ENCODE data around the gene WDR62.
A peak's percentile ranks its signal among the peaks of the same experiment; 100 is the strongest.

WDR62 gene

DNA sequence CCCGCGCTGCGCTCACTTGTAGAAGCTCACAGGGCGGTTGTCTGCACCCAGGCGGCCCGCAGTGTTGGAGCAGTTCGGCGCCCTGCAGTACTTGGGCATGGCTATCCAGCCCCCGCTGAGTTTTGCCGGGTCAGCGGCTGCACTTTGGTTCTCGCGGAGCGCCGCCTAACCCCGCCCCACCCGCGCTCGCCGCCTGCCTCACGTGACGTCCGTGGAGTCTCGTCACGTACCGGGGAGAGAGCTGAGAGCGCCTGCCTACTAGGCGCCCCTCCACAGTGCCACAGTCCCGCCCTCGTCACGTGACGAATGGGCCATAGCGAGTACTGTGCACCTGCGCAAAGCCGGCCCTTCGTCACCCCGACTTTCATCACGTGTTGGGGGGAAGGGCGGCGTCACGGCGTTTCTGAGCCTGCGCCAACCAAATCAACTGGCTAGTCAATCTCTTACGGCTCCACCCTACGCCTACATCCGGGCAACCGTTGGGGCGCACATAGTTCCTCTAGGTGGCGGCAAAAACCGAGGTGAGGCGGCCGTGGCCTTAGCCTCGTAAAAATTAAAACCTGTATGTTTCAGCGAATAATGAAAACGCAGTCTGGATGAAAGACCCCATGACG is 471 bp upstream of the WDR62 start, which contains the start of gene THAP8:
Gene THAP8, minus strand, starts transcription at position 167 of the 614 bp plus-strand sequence. Its CDS starts 68 bp downstream, at position 99.
- FAIRE-seq (no peak), DNase-seq (ENCODE audit: insufficient read length, low spot score) (peak; percentile 86)
- TF ChIP-seq, protein P1, sequence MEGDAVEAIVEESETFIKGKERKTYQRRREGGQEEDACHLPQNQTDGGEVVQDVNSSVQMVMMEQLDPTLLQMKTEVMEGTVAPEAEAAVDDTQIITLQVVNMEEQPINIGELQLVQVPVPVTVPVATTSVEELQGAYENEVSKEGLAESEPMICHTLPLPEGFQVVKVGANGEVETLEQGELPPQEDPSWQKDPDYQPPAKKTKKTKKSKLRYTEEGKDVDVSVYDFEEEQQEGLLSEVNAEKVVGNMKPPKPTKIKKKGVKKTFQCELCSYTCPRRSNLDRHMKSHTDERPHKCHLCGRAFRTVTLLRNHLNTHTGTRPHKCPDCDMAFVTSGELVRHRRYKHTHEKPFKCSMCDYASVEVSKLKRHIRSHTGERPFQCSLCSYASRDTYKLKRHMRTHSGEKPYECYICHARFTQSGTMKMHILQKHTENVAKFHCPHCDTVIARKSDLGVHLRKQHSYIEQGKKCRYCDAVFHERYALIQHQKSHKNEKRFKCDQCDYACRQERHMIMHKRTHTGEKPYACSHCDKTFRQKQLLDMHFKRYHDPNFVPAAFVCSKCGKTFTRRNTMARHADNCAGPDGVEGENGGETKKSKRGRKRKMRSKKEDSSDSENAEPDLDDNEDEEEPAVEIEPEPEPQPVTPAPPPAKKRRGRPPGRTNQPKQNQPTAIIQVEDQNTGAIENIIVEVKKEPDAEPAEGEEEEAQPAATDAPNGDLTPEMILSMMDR (IDR thresholded peaks at IDR 0.05; ENCODE audit: insufficient read depth, missing control alignments), result peak; percentile 32

DNA sequence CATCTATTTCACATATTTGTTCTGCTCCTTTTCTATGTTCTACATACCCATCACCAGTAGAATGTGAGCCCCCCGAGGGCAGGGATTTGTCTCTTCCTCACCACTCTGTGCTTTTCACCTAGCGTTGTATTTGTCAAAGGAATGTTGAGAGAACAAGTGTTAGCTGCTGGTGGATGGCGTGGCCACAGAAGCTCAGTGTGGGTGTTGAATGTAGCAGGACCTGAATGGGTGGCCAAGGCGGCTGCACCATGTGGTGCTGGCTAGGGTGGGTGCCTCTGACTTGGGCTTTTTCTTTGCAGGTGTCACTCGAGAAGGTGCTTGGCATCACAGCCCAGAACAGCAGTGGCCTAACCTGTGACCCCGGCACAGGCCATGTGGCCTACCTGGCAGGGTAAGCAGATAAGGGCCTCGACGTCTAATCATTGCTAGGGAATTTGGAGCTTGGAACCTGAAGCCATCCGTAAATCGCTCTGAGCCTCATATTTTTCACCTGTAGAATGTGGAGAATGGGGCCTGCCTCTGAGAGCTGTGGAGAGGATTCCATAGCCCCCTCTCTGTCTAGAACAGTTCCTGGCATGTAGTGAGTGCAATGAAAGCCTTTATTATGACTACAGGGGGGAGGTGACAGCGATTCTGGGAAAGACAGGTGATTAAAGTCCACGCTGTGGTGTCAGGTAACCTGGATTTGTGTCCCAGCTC is 3.9 kb downstream of the WDR62 start:
- FAIRE-seq (no peak), DNase-seq (ENCODE audit: insufficient read length, low spot score) (no peak)
- TF ChIP-seq, protein P1 (IDR thresholded peaks at IDR 0.05; ENCODE audit: insufficient read depth, missing control alignments), result no peak

DNA sequence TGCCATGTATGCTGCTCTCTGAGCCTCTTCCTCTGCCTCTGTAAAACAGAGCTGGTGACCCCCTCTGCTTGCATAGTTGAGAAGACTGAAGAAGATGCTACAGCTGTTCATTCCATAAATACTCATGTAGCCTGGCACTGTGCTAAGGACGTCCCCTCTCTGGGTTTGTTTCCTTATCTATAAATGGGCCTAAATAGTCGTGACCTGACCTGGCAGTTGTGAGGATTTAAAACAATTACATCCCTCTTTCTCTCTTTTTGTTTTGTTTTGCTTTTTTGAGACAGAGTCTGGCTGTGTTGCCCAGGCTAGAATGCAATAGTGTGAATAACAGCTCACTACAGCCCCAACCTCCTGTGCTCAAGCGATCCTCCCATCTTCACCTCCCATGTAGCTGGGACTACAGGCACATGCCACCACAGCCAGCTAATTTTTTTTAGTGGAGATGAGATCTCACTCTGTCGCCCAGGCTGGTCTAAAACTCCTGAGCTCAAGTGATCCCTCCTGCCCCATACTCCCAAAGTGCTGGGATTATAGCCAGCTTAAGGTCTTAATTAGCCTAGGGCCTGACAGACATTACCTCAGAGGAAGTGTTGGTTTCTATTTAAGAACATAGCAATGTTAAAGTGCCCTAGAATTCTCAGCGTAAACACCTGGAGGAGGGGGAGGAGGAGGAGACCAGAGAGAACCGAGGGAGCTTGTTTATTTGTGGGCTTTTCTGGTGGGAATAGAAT is 4.6 kb downstream of the WDR62 start:
- DNase-seq (ENCODE audit: insufficient read length, low spot score) (peak; percentile 55), FAIRE-seq (no peak)
- TF ChIP-seq, protein P1 (IDR thresholded peaks at IDR 0.05; ENCODE audit: insufficient read depth, missing control alignments), result no peak

DNA sequence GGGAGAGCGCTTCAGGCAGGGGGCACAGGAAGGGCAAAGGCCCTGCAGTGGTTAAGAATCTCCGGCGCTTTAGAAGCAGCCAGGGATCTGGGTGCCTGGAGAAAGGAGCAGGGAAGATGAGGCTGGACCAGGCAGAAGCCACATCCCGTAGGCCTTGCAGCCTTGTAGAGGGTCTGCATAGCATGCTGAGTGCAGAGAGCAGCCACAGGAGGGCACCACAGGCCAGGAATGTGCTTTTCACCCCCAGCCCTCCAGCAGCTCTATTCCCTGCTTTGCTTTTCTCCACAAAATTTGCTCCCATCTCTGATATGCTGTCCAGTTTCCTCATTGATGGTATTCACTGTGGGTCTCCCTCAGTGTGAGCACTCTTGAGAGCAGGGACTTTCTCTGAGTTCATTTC is 5.7 kb downstream of the WDR62 start:
- no peak for FAIRE-seq
- TF ChIP-seq, protein P1 (IDR thresholded peaks at IDR 0.05; ENCODE audit: insufficient read depth, missing control alignments), result peak; percentile 69
- peak; percentile 68 for DNase-seq (ENCODE audit: insufficient read length, low spot score)

DNA sequence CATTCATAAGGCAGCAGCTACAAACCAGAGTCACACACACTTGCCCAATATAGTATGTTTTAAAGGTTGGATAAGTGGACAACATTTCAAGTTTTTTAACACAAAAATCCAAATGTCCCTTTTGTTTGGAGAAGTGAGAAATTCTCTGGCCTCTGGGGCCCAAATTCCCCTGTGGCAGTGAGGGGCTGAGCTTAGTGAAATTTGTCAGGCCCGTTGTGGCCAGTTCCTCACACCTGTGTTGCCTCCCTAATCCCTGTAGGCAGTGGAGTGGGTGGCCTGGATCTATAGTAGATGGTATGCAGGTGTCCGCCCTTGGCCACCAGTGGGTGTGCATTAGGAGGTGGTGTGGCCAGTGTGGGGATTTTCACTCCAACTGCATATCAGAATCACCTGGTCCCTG is 6.7 kb downstream of the WDR62 start:
- FAIRE-seq (no peak), DNase-seq (ENCODE audit: insufficient read length, low spot score) (no peak)

DNA sequence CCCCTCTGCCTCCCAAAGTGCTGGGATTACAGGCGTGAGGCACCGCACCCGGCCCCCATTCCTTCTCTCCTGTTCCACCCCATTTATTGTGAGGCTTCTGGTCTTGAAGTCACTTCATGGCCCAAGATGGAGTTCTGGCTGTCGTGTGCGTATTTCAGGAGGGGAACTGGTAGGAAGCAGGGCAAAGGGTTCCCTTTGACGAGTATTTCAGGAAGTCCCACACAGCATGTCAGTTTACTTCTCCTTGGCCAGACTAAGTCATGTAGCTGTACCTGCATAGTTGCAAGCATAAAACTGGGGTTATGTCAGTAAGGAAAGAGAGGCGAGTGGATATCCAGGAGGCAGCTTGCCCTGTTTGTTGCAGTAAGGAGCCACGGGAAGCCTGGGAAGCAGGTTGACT is 10.1 kb downstream of the WDR62 start:
- TF ChIP-seq, protein P1 (IDR thresholded peaks at IDR 0.05; ENCODE audit: insufficient read depth, missing control alignments), result no peak
- no peak for FAIRE-seq
- DNase-seq (ENCODE audit: insufficient read length, low spot score), result no peak

More for the DNA sequence above, 6.7 kb downstream of the WDR62 start:
- TF ChIP-seq, protein P1 (IDR thresholded peaks at IDR 0.05; ENCODE audit: insufficient read depth, missing control alignments), result no peak

Measured in D721Med (cell line).